Loucy (cell line): Measurements from ENCODE around the gene SLC22A23.

Experiments used
- H2AFZ ChIP-seq: fragments of 200-600 bp; sonication (generic); 2 replicates; pipeline ENCODE4 v1.6.0; 2016; ENCODE audit warnings: antibody characterized with exemption, mild to moderate bottlenecking, low read length, moderate library complexity
- H3F3A ChIP-seq: fragments of 200-600 bp; 2 replicates; pipeline ENCODE4 v1.6.0; 2016; ENCODE audit warnings: antibody characterized with exemption, low read depth, mild to moderate bottlenecking
- H3K27me3 ChIP-seq: fragments of 200-600 bp; sonication (generic); 2 replicates; pipeline ENCODE4 v1.6.1; 2014; ENCODE audit warnings: low read length, mild to moderate bottlenecking; ENCODE audit not compliant: insufficient read depth, poor library complexity, severe bottlenecking
- H3K36me3 ChIP-seq: fragments of 200-600 bp; sonication (generic); 2 replicates; pipeline ENCODE4 v1.6.1; 2016; ENCODE audit warnings: low read length; ENCODE audit not compliant: insufficient read depth
- H3K4me1 ChIP-seq: fragments of 200-600 bp; sonication (generic); 2 replicates; pipeline ENCODE4 v1.5.1; 2014; ENCODE audit warnings: low read length, mild to moderate bottlenecking; ENCODE audit not compliant: insufficient read depth, poor library complexity, severe bottlenecking
- H3K4me2 ChIP-seq: fragments of 200-600 bp; sonication (generic); 2 replicates; pipeline ENCODE4 v1.6.0; 2014; ENCODE audit warnings: antibody characterized with exemption, low read length, low read depth, mild to moderate bottlenecking; ENCODE audit not compliant: poor library complexity, severe bottlenecking
- H3K4me3 ChIP-seq: fragments of 200-600 bp; sonication (generic); 2 replicates; pipeline ENCODE4 v1.5.1; 2014; ENCODE audit warnings: low read length, mild to moderate bottlenecking, mixed read lengths; ENCODE audit not compliant: poor library complexity, severe bottlenecking
- H3K79me2 ChIP-seq: fragments of 200-600 bp; sonication (generic); 2 replicates; pipeline ENCODE4 v1.6.1; 2014; ENCODE audit warnings: low read length; ENCODE audit not compliant: insufficient read depth
- H3K9ac ChIP-seq: fragments of 200-600 bp; sonication (generic); 2 replicates; pipeline ENCODE4 v1.6.0; 2014; ENCODE audit warnings: mild to moderate bottlenecking, low read depth, low read length, moderate library complexity; ENCODE audit not compliant: poor library complexity, severe bottlenecking
- H3K9me2 ChIP-seq: fragments of 200-600 bp; sonication (generic); replicated peaks from 2 replicates; pipeline ENCODE4 v1.6.1; 2016; ENCODE audit warnings: low read depth, low read length, mixed read lengths
- H3K9me3 ChIP-seq: fragments of 200-600 bp; sonication (generic); 2 replicates; pipeline ENCODE4 v1.6.1; 2014; ENCODE audit warnings: mild to moderate bottlenecking, antibody characterized with exemption, low read length, low read depth; ENCODE audit not compliant: insufficient read depth
- H4K20me1 ChIP-seq: fragments of 200-600 bp; sonication (generic); 2 replicates; pipeline ENCODE4 v1.6.0; 2014; ENCODE audit warnings: antibody characterized with exemption, low read length, mild to moderate bottlenecking; ENCODE audit not compliant: insufficient read depth, poor library complexity, severe bottlenecking
- CTCF ChIP-seq: fragments of 200-600 bp; sonication (generic); conservative IDR thresholded peaks from 2 replicates; pipeline ENCODE4 v1.5.1; 2014; ENCODE audit warnings: mild to moderate bottlenecking, antibody characterized with exemption, low read length
- EZH2phosphoT487 ChIP-seq: fragments of 200-600 bp; IDR thresholded peaks from 2 replicates; pipeline ENCODE4 v1.6.1; 2018; ENCODE audit warnings: antibody characterized with exemption, mild to moderate bottlenecking, moderate library complexity, borderline replicate concordance

The SLC22A23 gene

DNA sequence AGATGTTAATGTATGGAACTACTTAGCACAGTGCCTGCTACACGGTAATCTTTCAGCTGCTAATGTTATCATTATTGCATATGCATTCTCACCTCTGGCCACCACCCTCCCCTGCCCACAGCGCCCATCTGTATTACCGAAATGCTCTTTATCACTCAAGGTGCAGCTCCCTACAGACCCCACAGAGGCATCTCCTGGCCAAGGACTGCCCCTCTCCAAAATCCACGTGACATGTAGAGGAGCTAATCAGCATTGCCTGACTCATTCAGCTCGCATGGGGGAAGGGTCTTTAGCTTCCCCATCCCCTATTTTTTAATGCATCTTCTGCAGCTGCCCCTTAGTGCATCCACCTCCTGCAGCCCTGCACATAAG lies 41.8 kb downstream of the SLC22A23 start:
- no peaks in the 10 kb centered on the region for H3K9me2 ChIP-seq
- H3K27me3 ChIP-seq = no peaks in the 10 kb centered on the region
- no peak overlapping the region for H3K9ac ChIP-seq
- no peaks in the 10 kb centered on the region for H3K79me2 ChIP-seq
- no peak overlapping the region for H2AFZ ChIP-seq
- no peak overlapping the region for H3K4me3 ChIP-seq
- TF ChIP-seq CTCF (no peak), EZH2phosphoT487 (no peak)
- peak overlapping the region; percentile 39 for H3K4me2 ChIP-seq
- no peaks in the 10 kb centered on the region for H4K20me1 ChIP-seq
- peaks cover 18% of the 10 kb centered on the region for H3K4me1 ChIP-seq
- H3K36me3 ChIP-seq = no peaks in the 10 kb centered on the region
- H3K9me3 ChIP-seq = no peaks in the 10 kb centered on the region
- no peaks in the 10 kb centered on the region for H3F3A ChIP-seq

GRCh38 chr6:3414327-3415081 lies 42.3 kb downstream of the SLC22A23 start:
- peaks cover 18% of the 10 kb centered on the region for H3K4me1 ChIP-seq
- H3F3A ChIP-seq = no peaks in the 10 kb centered on the region
- TF ChIP-seq EZH2phosphoT487 (no peak), CTCF (no peak)
- no peaks in the 10 kb centered on the region for H3K27me3 ChIP-seq
- H3K79me2 ChIP-seq = no peaks in the 10 kb centered on the region
- peak overlapping the region; percentile 39 for H3K4me2 ChIP-seq
- no peak overlapping the region for H2AFZ ChIP-seq
- H3K9ac ChIP-seq = no peak overlapping the region
- no peaks in the 10 kb centered on the region for H4K20me1 ChIP-seq
- H3K9me2 ChIP-seq = no peaks in the 10 kb centered on the region
- H3K4me3 ChIP-seq = peak overlapping the region; percentile 8
- no peaks in the 10 kb centered on the region for H3K36me3 ChIP-seq
- H3K9me3 ChIP-seq = no peaks in the 10 kb centered on the region

GRCh38 chr6:3413592-3413991 lies 43.3 kb downstream of the SLC22A23 start:
- H2AFZ ChIP-seq = no peak overlapping the region
- H3K4me3 ChIP-seq = no peak overlapping the region
- no peaks in the 10 kb centered on the region for H3K27me3 ChIP-seq
- no peaks in the 10 kb centered on the region for H3K36me3 ChIP-seq
- TF ChIP-seq CTCF = no peak
- no peak for TF ChIP-seq EZH2phosphoT487
- H3K9ac ChIP-seq = no peak overlapping the region
- peaks cover 18% of the 10 kb centered on the region for H3K4me1 ChIP-seq
- H4K20me1 ChIP-seq = no peaks in the 10 kb centered on the region
- H3K79me2 ChIP-seq = no peaks in the 10 kb centered on the region
- no peaks in the 10 kb centered on the region for H3K9me3 ChIP-seq
- H3K9me2 ChIP-seq = no peaks in the 10 kb centered on the region
- no peaks in the 10 kb centered on the region for H3F3A ChIP-seq
- H3K4me2 ChIP-seq = no peak overlapping the region
